GM19099 (cell line): ENCODE measurements around the gene CNPPD1.
A peak's percentile ranks its signal among the peaks of the same experiment; 100 is the strongest.

Source experiments
- POLR2A ChIP-seq: IDR thresholded peaks from 3 replicates; pipeline ENCODE4 v1.6.1; 2011; ENCODE audit warnings: low read depth; ENCODE audit not compliant: insufficient read length; ENCODE audit errors: extremely low read depth

The CNPPD1 gene

GRCh38 chr2:219176818-219177551, at the start of gene CNPPD1:
Gene CNPPD1 (minus strand): TSS chr2:219176925. CDS start chr2:219176828, 97 bp downstream.
- TF ChIP-seq POLR2A = peak; percentile 88

GRCh38 chr2:219225350-219225749, 48.6 kb upstream of the CNPPD1 start:
- TF ChIP-seq POLR2A = no peak

- TF ChIP-seq POLR2A = no peak
Measured at GRCh38 chr2:219223831-219224610, 47.3 kb upstream of the CNPPD1 start.

- TF ChIP-seq POLR2A = no peak
Measured at GRCh38 chr2:219221957-219222518, 45.3 kb upstream of the CNPPD1 start.

DNA sequence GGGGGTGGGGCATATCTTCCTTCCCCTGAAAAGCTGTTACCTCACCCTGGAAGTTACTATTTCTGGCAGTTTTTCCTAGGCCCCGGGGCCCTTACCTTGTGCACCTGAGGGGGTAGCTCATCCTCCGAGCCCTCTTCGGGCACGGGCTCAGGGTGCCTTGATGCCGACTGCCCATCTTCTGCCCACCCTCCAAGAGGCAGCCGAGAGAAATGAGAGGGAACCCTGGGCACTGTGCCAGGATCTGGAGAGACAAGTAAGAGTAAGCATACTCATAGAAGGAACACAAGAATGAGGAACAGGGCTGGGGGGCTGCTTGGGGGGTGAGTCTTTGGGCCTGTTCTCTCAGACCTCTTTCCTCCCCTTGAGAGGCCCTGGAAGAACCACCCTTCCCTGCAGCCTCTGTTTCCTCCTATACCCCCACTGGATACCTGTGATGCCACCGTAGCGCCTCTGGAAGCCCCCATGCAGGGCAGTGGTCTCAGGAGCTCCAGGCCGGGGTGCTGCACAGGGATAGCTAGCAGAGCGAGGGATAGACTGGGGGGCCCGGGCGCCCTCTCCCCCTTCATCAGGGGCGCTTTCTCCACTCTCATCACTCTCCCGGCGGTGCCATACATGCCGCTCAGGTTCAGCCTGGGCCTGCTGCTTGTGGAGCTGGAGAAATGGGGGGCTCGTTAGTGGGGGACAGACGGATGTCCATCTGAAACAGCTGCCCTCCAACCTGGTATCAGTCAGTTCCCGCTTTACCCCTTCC, 44.1 kb upstream of the CNPPD1 start:
- TF ChIP-seq POLR2A = no peak

DNA sequence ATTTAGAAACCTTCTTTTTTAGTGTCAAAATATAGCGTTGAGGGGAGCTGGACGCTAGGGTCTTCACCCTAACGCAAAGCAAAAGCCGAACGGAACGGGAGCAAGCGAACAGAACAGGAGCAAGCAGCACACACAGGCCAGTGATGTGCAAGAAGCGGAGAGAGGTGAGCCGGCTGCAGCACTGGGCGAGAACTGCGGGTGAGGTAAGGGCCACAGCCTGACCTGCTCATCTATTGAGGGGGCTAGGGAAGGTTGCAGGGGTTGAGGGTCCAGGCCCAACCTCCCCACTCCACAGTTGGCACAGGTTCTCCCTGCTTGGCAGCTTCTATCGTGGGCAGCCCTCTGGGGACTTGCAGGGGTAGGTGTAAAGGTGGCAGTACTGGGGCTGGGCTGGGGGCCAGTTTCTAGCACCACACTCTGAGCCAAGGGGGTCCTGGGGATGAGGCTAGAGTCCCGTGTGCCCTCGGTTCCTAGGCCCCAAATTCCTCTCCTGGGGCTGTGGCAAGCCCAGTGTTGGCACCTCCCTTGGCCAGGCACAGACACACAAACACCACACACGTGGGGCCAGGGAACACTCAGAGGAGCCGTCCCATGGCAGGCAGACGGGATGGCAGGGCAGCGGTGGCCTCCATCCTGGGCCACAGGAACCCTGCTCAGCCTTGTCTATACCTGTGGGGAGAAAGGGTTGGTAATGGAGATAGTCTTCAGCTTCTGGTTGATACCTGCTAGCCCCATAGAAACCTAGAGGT, 43.2 kb upstream of the CNPPD1 start:
- no peak for TF ChIP-seq POLR2A

- peak; percentile 79 for TF ChIP-seq POLR2A
Measured at GRCh38 chr2:219218732-219219701, 42.3 kb upstream of the CNPPD1 start, which contains the start of gene ABCB6. Gene ABCB6 (minus strand): TSS chr2:219218958. CDS start chr2:219218673, 285 bp downstream.

DNA sequence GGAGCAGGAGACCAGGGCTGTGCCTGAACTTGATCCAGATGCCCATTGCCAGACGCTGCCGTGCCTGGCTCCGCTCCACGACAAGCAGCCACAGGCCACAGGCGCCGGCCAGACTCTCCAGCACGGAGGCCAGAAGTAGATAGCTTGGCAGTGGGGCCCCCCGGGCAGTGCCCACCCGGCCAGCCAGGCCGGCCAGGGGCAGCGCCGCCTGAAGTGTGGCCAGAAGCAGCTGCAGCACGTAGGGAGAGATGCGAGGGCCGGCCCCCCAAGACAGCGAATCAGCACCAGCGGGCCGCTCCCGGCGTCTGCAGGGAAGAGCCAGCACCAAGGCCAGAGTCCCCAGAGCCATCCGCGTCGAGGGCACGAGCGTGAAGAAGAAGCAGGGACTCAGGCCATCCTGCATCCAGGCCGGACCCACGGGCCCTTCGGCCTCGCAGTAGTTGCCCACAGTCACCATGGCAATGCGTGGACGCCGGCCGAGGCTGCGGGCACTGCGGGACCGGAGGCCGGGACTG, 41.5 kb upstream of the CNPPD1 start:
- TF ChIP-seq POLR2A = no peak

- TF ChIP-seq POLR2A = no peak
Measured at GRCh38 chr2:219216535-219216915, 39.8 kb upstream of the CNPPD1 start.

GRCh38 chr2:219215871-219216534, 39.3 kb upstream of the CNPPD1 start:
- no peak for TF ChIP-seq POLR2A

DNA sequence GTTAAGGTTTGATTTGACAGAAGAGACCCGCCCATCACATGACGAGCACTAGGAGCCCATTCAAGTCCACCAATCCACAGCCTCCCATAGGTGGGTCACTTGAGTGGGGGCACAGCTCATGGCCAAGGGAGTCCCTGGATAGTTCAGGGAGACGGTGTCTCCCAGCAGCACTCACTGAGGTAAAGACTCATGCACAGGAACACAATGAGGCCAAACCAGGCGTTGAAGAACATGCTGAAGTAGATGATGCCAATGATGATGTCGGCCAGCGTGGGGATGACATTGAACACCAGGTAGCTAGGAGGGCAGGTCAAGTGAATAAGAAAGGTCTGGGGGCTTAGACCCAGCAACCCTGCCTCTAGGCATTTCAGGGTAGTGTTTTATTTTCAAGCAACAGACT, 38.1 kb upstream of the CNPPD1 start:
- TF ChIP-seq POLR2A = no peak

DNA sequence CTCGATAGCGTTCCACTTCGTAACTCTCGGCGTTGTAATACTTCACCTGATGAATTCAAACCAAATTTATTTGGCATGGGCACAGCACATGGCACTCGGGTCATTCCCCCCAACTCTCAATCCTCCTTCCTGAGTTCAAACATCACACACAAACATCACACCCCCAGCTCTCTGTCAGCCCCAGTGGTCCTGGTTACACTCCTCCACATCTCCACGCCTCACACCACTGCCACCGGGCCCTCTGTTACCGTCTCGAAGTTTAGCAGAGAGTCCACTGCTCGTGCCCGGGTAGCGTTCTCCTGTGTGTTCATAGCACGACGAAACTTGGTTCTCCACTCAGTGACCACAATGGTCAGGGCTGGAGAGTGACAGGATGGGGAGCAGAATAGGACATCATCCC, 37.4 kb upstream of the CNPPD1 start:
- no peak for TF ChIP-seq POLR2A
